H7 (cell line): Measurements from ENCODE around the gene HOXD3. TPM values are rescaled to one million over a fixed set of nuclear protein-coding genes. Genes with fewer than 3 reads are reported as not detected.

Experiments used
- DNase-seq: peaks from one replicate; pipeline ENCODE4 v3.0.0; 2012
- H3K27me3 ChIP-seq: 2 replicates; pipeline ENCODE4 v1.6.0; 2011; ENCODE audit warnings: mild to moderate bottlenecking, low read length; ENCODE audit not compliant: control insufficient read depth, insufficient read depth
- H3K36me3 ChIP-seq: replicated peaks from 2 replicates; pipeline ENCODE4 v1.5.1; 2011; ENCODE audit warnings: low read length; ENCODE audit not compliant: control insufficient read depth, insufficient read depth
- H3K4me3 ChIP-seq: 2 replicates; pipeline ENCODE4 v1.5.1; 2011; ENCODE audit warnings: low read depth, mild to moderate bottlenecking, control low read depth, low read length, moderate library complexity; ENCODE audit not compliant: insufficient read depth
- total RNA-seq: library from RNA; depleted of rRNA; stranded (reverse); fragments of >200 nt; shearing (Covaris generic); gene quantifications from 2 replicates; pipeline ENCODE4 v1.2.3, GENCODE V29; 2014

HOXD3 gene
- total RNA-seq, 1 experiment from 2014 or later = not detected

DNA sequence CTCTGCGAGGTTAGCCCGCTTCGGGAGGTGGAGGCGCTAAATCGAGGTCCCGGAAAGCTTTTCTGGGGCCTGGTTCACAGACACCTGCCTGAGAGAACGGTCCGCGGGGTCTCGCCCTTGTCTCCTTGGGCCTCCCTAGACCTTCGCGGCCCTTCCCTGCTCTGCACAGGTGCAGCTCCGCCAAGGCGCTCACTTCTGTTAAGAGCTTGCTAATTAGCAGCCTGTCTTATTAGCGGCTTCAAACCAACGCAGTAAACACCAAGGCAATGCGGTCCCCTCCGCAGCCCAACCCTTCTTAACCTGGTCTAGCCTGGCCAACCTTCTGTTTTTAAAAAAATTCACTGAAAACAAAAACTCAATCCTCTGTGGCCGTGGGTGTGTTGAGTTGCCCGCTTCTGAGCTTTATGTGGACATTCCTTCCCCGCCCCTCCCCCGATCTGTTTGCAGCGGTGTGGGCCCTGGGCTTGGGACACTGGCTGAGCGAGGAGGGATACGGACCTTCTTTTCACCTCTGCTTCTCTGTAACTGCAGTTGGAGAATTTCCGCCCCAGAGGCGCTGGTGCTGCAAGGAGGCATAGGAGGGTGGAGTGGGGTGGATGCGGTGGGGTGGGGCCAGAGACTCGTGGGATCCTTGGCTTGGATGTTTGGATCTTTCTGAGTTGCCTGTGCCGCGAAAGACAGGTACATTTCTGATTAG is 9.2 kb upstream of the HOXD3 start:
- peak; percentile 67 for DNase-seq
- Histone ChIP-seq H3K36me3 (no peaks in the 10 kb centered on the region), H3K27me3 (peaks cover 98% of the 10 kb centered on the region), H3K4me3 (no peak overlapping the region)

DNA sequence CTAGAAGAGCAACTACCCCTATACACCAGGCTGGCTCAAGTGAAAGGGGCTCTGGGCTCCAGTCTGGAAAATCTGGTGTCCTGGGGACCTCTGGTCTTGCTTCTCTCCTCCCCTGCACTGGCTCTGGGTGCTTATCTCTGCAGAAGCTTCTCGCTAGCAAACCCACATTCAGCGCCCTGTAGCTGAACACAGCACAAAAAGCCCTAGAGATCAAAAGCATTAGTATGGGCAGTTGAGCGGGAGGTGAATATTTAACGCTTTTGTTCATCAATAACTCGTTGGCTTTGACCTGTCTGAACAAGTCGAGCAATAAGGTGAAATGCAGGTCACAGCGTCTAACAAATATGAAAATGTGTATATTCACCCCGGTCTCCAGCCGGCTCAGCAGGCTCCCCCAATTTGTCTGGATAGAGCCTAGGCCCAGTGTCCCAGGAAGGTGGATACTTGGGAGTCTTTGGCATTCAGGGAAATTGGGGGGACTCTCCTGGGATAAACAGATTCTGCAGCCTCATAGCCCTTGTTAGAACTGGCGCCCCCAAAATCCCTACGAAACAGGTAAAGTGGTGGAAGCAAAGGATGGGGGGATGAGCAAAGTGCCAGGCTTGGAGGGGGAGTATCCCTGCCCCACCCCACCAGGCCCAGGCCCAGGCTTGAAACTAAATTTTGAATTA is 8.2 kb upstream of the HOXD3 start:
- Histone ChIP-seq H3K27me3 (peaks cover 98% of the 10 kb centered on the region), H3K4me3 (no peak overlapping the region), H3K36me3 (no peaks in the 10 kb centered on the region)
- no peak for DNase-seq

DNA sequence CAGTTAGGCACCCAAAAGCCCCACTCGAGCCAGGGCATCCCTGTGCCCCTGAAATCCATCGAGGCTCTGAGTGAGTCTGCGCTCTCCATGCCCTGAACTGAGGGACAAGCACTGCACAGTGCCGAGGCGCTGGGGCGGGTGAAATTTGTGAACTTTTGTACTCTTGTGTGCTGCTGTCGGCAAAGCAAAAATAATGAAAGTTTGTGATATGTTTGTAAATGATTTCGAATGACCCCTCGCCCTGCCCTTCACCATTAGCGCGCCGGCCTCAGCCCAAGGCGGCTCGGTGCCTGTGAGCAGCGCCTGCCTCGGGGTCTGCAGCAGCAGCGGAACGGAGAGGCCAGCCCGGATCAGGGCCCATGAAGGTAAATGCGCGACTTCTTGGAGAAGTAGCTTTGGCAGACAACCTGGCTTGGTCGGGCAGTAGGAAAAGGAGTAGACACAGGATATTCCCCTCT is 7.6 kb upstream of the HOXD3 start:
- Histone ChIP-seq H3K27me3 (peaks cover 100% of the 10 kb centered on the region), H3K4me3 (no peak overlapping the region), H3K36me3 (no peaks in the 10 kb centered on the region)
- peak; percentile 68 for DNase-seq

DNA sequence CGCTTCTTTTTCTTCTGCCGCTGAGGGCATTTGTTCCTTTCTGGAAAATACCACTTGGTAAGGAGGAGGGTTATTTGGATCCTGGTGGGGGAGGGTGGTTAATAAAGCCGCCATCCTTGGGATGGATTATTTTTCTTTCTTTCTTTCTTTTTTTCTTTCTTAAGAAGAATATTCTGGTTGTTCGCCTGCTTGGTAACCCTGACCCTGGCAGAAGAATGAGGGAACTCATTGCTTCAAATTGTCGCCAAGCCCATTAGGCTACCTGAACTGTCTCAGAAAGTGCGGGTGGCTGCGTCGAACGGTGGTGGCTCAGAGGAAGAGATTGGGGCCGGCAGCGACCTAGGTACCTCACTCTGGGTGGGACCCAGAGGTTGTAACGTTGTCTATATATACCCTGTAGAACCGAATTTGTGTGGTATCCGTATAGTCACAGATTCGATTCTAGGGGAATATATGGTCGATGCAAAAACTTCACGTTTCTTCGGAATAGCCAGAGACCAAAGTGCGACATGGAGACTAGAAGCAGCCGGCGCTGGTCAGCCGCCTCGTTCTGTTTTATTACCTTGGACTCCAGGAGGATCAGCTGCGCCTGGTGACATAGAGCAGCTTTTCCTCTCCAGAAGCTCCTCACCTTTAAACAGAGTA is 7.0 kb upstream of the HOXD3 start:
- Histone ChIP-seq H3K27me3 (peaks cover 100% of the 10 kb centered on the region), H3K4me3 (no peak overlapping the region), H3K36me3 (no peaks in the 10 kb centered on the region)
- peak; percentile 53 for DNase-seq

DNA sequence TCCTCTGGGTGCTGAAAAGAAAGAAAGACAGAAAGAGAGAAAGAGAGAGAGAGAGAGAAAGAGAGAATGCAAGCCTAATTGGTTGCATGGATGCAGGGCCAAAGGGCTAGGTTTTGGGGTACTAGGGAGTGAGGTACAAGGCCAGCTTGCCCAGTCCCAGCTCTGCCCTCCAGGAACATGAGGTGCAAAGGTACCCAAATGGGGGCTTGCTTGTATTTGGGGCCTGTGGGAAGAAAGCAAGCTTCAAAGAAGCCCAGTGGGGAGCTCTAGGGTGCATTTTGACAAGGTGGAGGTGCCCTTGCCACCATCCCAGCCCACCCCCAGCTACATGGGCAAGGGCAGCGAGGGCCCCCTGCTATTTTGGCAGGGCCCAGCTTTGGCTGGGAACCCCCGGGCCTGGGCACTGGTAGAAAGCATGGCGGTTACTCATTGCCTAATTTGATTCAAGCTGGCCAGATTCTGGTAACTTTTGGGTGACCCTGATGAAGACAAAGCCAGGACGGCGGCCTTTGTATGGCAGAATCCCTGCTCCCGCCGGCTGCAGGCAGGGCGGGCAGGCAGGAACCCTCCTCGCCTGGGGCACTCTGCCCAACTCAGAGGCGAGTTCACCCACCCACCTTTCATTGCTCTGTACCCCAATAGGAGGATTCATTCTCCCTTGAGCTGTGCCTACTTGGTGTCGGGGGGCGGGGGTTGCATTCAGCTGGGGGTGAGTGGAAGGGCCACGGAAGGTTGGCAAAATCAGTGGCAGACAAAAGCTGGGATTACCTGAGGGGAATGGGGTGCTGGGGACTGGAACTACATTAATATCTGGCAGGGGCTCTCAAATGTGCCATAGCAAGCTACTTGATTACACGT is 6.3 kb upstream of the HOXD3 start:
- H3K27me3 ChIP-seq = peaks cover 100% of the 10 kb centered on the region
- peak; percentile 69 for DNase-seq
- no peaks in the 10 kb centered on the region for H3K36me3 ChIP-seq

DNA sequence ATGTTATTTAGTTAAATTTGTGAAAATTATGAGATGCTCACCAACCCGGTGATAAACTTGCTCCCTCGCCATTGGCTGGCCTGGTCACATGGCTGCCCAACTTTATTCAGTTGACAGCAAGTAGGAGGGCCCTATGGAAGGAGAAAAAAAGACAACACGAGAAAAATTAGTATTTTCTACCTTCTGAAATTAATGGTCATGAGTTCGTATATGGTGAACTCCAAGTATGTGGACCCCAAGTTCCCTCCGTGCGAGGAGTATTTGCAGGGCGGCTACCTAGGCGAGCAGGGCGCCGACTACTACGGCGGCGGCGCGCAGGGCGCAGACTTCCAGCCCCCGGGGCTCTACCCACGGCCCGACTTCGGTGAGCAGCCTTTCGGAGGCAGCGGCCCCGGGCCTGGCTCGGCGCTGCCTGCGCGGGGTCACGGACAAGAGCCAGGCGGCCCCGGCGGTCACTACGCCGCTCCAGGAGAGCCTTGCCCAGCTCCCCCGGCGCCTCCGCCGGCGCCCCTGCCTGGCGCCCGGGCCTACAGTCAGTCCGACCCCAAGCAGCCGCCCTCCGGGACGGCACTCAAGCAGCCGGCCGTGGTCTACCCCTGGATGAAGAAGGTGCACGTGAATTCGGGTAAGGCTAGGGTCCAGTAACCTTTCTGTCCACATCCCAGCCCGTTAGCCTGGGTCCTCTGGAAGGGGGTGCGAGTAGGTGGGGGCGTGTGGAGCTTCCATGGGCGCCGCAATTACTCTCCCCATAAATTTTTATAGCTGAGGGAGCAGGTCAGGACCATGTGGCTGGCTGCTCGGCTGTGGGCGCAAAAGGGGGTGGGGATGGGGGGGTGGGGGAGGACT is 5.4 kb upstream of the HOXD3 start, which contains the start of gene HOXD4:
Gene HOXD4, plus strand, starts transcription at position 109 of the 846 bp plus-strand sequence. Its CDS starts 84 bp downstream, at position 193.
- Histone ChIP-seq H3K27me3 (peaks cover 100% of the 10 kb centered on the region), H3K4me3 (no peak within 1 kb of the TSS), H3K36me3 (no peaks in the 10 kb centered on the region)
- peak; percentile 81 for DNase-seq

More for the DNA sequence above, 6.3 kb upstream of the HOXD3 start:
- H3K4me3 ChIP-seq = no peak overlapping the region

DNA sequence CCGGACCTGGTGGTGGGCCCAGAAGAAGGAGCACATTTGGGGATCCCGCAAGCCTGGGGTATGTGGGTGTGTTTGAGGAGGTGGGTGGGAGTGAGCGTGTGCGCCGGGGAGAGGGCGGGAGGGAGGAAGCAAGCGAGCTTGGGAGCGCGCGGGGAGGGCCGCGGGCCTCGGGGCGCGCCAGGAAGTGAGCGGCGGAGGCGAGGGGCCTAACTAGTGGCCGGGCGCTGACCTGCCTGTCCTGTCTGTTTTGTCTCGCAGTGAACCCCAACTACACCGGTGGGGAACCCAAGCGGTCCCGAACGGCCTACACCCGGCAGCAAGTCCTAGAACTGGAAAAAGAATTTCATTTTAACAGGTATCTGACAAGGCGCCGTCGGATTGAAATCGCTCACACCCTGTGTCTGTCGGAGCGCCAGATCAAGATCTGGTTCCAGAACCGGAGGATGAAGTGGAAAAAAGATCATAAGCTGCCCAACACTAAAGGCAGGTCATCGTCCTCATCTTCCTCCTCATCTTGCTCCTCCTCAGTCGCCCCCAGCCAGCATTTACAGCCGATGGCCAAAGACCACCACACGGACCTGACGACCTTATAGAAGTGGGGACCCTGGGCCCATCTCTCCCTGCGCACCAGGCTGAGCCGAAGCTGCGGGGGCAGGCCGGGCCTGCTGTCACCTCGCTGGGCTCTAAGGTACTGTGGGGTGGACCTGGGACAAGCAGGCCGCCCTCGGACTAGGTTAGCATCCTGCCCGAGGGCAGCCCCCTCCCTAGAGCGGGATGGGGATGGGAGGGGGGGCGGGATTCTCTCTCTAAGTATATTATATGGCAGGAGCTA is 4.5 kb upstream of the HOXD3 start:
- H3K4me3 ChIP-seq = no peak overlapping the region
- DNase-seq = peak; percentile 73
- peaks cover 100% of the 10 kb centered on the region for H3K27me3 ChIP-seq
- no peaks in the 10 kb centered on the region for H3K36me3 ChIP-seq

DNA sequence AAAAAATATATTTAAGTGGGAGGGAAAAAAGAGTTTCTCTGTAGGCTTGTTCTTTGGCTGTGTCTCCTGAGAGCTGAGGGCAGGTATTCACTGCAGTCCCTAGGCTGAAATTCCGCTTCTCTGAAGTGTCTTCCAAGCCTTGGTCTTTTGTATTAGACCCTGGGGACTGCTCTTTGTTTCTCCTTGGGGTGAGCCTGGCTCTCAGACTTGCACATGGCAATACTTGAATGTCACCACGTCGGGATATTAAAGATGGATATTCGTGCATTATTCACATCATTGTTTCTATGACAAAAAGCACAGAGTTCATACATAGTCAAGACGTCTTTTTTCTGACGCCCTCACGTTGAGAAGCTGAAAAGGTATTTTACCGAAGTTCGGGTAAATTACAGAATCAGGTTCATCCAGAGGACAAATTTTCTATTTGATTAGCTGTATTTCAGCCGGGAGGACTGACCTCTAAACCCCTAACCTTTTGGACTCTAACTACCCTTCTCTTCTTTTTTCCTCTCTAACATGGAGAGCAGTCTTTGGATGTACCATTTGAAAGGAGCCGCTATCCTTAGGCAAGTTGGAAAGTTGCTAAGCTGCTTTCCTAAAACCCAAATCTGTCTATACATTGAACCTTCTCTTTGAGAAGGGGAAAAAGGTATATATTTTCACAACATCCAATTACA is 2.4 kb upstream of the HOXD3 start:
- Histone ChIP-seq H3K36me3 (no peaks in the 10 kb centered on the region), H3K4me3 (no peak overlapping the region), H3K27me3 (peaks cover 100% of the 10 kb centered on the region)
- no peak for DNase-seq

DNA sequence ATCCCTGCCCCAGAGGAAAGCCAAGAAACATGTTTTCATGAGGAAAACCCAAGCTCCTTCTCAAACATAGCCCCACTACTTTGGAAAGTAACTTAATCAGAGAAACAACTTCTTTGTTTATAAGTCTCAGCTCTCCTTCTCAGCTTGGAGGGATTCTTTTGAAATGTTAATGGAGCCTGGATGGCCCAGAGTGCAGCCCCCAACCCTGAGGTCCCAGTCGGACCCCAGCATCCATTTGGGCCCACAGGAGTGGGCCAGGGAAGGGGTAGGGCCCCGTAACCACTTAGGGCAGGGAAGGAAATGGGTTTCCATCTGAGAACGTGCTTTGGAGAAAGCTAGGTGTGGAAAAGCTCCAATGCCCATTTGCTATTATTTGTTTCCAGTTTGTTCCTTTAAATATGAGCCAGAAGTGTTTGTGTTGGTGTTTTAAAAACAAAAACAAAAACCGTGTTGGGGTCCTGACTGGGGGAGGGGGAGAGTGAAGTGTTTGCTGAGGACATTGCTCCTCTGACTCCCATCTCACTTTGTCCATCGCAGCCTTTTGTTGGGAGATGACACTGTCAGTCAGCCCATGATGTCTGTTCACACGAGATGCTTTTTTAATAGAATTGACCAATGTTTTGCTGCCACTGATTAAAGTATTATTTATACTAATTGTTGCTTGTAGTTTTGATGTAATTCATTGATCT is 1.6 kb upstream of the HOXD3 start:
- H3K4me3 ChIP-seq = no peak overlapping the region
- no peaks in the 10 kb centered on the region for H3K36me3 ChIP-seq
- peak; percentile 63 for DNase-seq
- peaks cover 100% of the 10 kb centered on the region for H3K27me3 ChIP-seq

DNA sequence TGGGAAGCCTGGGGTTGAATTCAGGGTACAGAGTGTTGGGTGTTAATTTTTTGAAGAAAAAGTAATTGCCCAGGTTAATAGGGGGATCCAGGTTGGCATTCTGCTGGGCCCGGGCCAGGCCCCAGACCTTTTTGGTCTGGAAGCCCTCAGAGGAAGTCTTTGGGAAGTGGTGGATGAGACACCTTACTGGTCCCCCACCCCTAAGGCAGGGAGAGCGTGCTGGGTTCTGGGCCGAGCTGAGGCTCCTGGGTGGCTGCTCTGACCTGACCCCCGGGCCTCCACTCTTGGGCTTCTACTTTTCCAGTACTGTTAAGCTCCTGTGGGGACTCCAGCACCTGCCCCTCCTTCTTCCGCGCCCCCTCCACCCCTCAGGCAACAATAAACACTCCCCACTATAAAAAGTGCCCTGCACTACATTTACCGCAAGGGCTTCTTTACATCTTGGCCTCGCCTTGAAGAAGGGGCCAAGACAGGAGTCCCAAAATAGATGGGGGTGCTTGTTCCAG is 753 bp upstream of the HOXD3 start:
- Histone ChIP-seq H3K36me3 (no peaks in the 10 kb centered on the region), H3K27me3 (peaks cover 100% of the 10 kb centered on the region), H3K4me3 (no peak overlapping the region)
- peak; percentile 63 for DNase-seq

DNA sequence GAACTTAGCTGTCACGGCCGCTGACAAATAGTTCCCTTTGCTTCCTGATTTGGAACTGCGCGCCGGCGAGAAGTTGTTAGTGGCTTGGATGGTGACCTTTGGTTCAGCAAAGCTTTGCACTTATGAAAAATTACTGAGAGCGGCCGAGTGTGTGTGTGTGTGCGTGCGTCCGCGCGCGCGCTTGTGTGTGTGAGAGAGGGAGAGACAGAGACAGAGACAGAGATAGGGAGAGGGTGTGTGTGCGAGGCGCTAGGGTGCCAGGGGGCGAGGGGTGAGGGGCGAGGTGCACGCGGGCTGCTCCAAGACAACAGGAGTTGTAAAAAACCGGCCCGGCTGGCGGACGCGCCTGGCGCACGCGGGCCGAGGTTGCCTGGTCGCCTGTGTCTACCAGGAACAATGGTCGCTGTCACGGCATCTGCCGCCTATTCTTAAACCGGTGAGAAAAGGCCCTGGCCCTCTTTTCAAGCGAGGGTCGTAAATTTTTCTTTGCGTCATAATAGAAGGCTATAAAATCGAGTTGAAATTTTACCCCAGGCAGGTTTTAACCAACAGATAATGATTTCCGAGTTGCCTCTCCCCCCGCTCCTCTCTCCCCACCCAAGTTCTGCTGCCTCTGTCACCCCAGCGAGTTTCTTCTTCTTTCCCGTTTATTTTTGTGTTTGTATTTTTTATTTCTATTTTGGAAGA is 535 bp downstream of the HOXD3 start:
- H3K4me3 ChIP-seq = no peak overlapping the region
- peak; percentile 86 for DNase-seq
- no peaks in the 10 kb centered on the region for H3K36me3 ChIP-seq
- H3K27me3 ChIP-seq = peaks cover 100% of the 10 kb centered on the region
